Glutamatergic neuron (in vitro differentiated cells): ENCODE measurements around the gene RAB17. TPM values are rescaled to one million over a fixed set of nuclear protein-coding genes. Genes with fewer than 3 reads are reported as not detected.

Experiments used
- DNase-seq: peaks from one replicate; pipeline ENCODE4 v3.0.0; 2022
- H3K27ac Mint-ChIP-seq: one replicate; pipeline ENCODE4 v1.8.0; 2020; ENCODE audit warnings: mild to moderate bottlenecking, mixed read lengths, inconsistent platforms; ENCODE audit not compliant: unreplicated experiment
- H3K27me3 Mint-ChIP-seq: one replicate; pipeline ENCODE4 v1.8.0; 2020; ENCODE audit warnings: mild to moderate bottlenecking, moderate library complexity, mixed read lengths, inconsistent platforms; ENCODE audit not compliant: unreplicated experiment
- H3K36me3 Mint-ChIP-seq: one replicate; pipeline ENCODE4 v1.8.0; 2020; ENCODE audit warnings: mild to moderate bottlenecking, mixed read lengths, inconsistent platforms; ENCODE audit not compliant: unreplicated experiment
- H3K4me1 Mint-ChIP-seq: one replicate; pipeline ENCODE4 v1.8.0; 2020; ENCODE audit warnings: mild to moderate bottlenecking, low read depth, mixed read lengths, inconsistent platforms; ENCODE audit not compliant: unreplicated experiment
- H3K4me3 Mint-ChIP-seq: one replicate; pipeline ENCODE4 v1.8.0; 2020; ENCODE audit warnings: mild to moderate bottlenecking, mixed read lengths, inconsistent platforms; ENCODE audit not compliant: unreplicated experiment
- H3K9me3 Mint-ChIP-seq: one replicate; pipeline ENCODE4 v1.8.0; 2020; ENCODE audit warnings: mild to moderate bottlenecking, moderate library complexity, mixed read lengths, inconsistent platforms; ENCODE audit not compliant: unreplicated experiment
- CTCF ChIP-seq: fragments of 200-600 bp; sonication (generic); IDR thresholded peaks from one replicate; pipeline ENCODE4 v1.5.0; 2021; ENCODE audit not compliant: partially characterized antibody, unreplicated experiment
- total RNA-seq: library from RNA; stranded (reverse); fragmentation: NEBNext Ultra II Directional; extraction: Animal tissue kit (Norgen Biotek cat#: 25700); gene quantifications from one replicate; pipeline ENCODE4 v1.2.1, GENCODE V29; 2021; ENCODE audit not compliant: unreplicated experiment

Gene RAB17
- total RNA-seq, 1 donor from 2014 or later: not detected

GRCh38 chr2:237625216-237625705 lies 34.7 kb upstream of the RAB17 start:
- peaks cover 19% of the 10 kb centered on the region for H3K4me1 Mint-ChIP-seq
- no peak for DNase-seq
- no peaks in the 10 kb centered on the region for H3K36me3 Mint-ChIP-seq
- H3K27me3 Mint-ChIP-seq: peaks cover 20% of the 10 kb centered on the region
- TF ChIP-seq CTCF: no peak
- H3K27ac Mint-ChIP-seq: no peak overlapping the region
- H3K4me3 Mint-ChIP-seq: peak overlapping the region; percentile 26
- peaks cover 10% of the 10 kb centered on the region for H3K9me3 Mint-ChIP-seq

GRCh38 chr2:237624565-237624964 lies 34.0 kb upstream of the RAB17 start:
- Mint-ChIP-seq H3K4me3 (no peak overlapping the region), H3K27ac (no peak overlapping the region), H3K27me3 (peaks cover 20% of the 10 kb centered on the region), H3K36me3 (no peaks in the 10 kb centered on the region), H3K4me1 (peaks cover 13% of the 10 kb centered on the region), H3K9me3 (peaks cover 8% of the 10 kb centered on the region)
- no peak for TF ChIP-seq CTCF
- DNase-seq: no peak

GRCh38 chr2:237623428-237624403 lies 33.2 kb upstream of the RAB17 start:
- Mint-ChIP-seq H3K27me3 (peaks cover 20% of the 10 kb centered on the region), H3K9me3 (peaks cover 8% of the 10 kb centered on the region), H3K4me1 (peaks cover 8% of the 10 kb centered on the region), H3K4me3 (no peak overlapping the region), H3K36me3 (no peaks in the 10 kb centered on the region), H3K27ac (no peak overlapping the region)
- no peak for DNase-seq
- no peak for TF ChIP-seq CTCF

GRCh38 chr2:237618449-237618848 lies 27.9 kb upstream of the RAB17 start:
- no peak for DNase-seq
- TF ChIP-seq CTCF: no peak
- peaks cover 8% of the 10 kb centered on the region for H3K4me1 Mint-ChIP-seq
- H3K9me3 Mint-ChIP-seq: no peaks in the 10 kb centered on the region
- H3K4me3 Mint-ChIP-seq: no peak overlapping the region
- H3K36me3 Mint-ChIP-seq: no peaks in the 10 kb centered on the region
- peaks cover 3% of the 10 kb centered on the region for H3K27me3 Mint-ChIP-seq
- H3K27ac Mint-ChIP-seq: no peak overlapping the region

GRCh38 chr2:237617587-237617982 lies 27.1 kb upstream of the RAB17 start:
- H3K4me1 Mint-ChIP-seq: peaks cover 9% of the 10 kb centered on the region
- peaks cover under 1% of the 10 kb centered on the region for H3K9me3 Mint-ChIP-seq
- DNase-seq: no peak
- no peaks in the 10 kb centered on the region for H3K36me3 Mint-ChIP-seq
- no peak overlapping the region for H3K4me3 Mint-ChIP-seq
- TF ChIP-seq CTCF: no peak
- H3K27ac Mint-ChIP-seq: no peak overlapping the region
- H3K27me3 Mint-ChIP-seq: peaks cover 2% of the 10 kb centered on the region
